GM18499 (cell line): Measurements from ENCODE around the gene ADSS2.
"Not testable (repeated sequence)": the region's sequence is repeated elsewhere in the genome, so short reads cannot be mapped to it uniquely, and the experiment has no call there.

Source experiments
- ATAC-seq: cut with Tn5 transposase; IDR thresholded peaks from one replicate; pipeline ENCODE4 v1.9.1; 2021; ENCODE audit warnings: moderate number of reproducible peaks; ENCODE audit not compliant: insufficient read depth, unreplicated experiment

The ADSS2 gene

GRCh38 chr1:244403431-244403830, 48.3 kb downstream of the ADSS2 start:
- ATAC-seq, result no peak

- no peak for ATAC-seq
Measured at GRCh38 chr1:244400974-244401373, 50.7 kb downstream of the ADSS2 start.

GRCh38 chr1:244397131-244397530, 54.6 kb downstream of the ADSS2 start:
- ATAC-seq, result no peak

GRCh38 chr1:244395965-244396364, 55.7 kb downstream of the ADSS2 start:
- no peak for ATAC-seq

GRCh38 chr1:244394826-244395765, 56.6 kb downstream of the ADSS2 start:
- no peak for ATAC-seq

GRCh38 chr1:244394346-244394745, 57.4 kb downstream of the ADSS2 start:
- no peak for ATAC-seq

GRCh38 chr1:244393604-244394176, 58.0 kb downstream of the ADSS2 start:
- ATAC-seq, result no peak

- ATAC-seq, result no peak
Measured at GRCh38 chr1:244391761-244392160, 59.9 kb downstream of the ADSS2 start.

GRCh38 chr1:244388961-244389360, 62.7 kb downstream of the ADSS2 start:
- no peak for ATAC-seq

- no peak for ATAC-seq
Measured at GRCh38 chr1:244387415-244387814, 64.3 kb downstream of the ADSS2 start.

- no peak for ATAC-seq
Measured at GRCh38 chr1:244386595-244386994, 65.1 kb downstream of the ADSS2 start.

- no peak for ATAC-seq
Measured at GRCh38 chr1:244384066-244384465, 67.6 kb downstream of the ADSS2 start.

GRCh38 chr1:244383278-244383884, 68.3 kb downstream of the ADSS2 start:
- ATAC-seq, result no peak

GRCh38 chr1:244381878-244382565, 69.7 kb downstream of the ADSS2 start:
- no peak for ATAC-seq

- ATAC-seq, result no peak
Measured at GRCh38 chr1:244376126-244376525, 75.6 kb downstream of the ADSS2 start.

GRCh38 chr1:244375051-244375450, 76.7 kb downstream of the ADSS2 start:
- ATAC-seq, result no peak

GRCh38 chr1:244374484-244374883, 77.2 kb downstream of the ADSS2 start:
- not testable (repeated sequence) for ATAC-seq

GRCh38 chr1:244371242-244372141, 80.2 kb downstream of the ADSS2 start:
- ATAC-seq, result no peak

GRCh38 chr1:244370060-244370637, 81.6 kb downstream of the ADSS2 start:
- no peak for ATAC-seq
